Activated CD8-positive, alpha-beta memory T cell treated with anti-CD3 and anti-CD28 coated beads for 48 hours (primary cell): Measurements from ENCODE around the gene NME9.

Experiments
- DNase-seq, 3 experiments: peaks; one replicate each; pipeline ENCODE4 v3.0.0-alpha.2; 2020; ENCODE audit warnings: low read depth in 2 of 3, low spot score in 2 of 3

The NME9 gene

DNA sequence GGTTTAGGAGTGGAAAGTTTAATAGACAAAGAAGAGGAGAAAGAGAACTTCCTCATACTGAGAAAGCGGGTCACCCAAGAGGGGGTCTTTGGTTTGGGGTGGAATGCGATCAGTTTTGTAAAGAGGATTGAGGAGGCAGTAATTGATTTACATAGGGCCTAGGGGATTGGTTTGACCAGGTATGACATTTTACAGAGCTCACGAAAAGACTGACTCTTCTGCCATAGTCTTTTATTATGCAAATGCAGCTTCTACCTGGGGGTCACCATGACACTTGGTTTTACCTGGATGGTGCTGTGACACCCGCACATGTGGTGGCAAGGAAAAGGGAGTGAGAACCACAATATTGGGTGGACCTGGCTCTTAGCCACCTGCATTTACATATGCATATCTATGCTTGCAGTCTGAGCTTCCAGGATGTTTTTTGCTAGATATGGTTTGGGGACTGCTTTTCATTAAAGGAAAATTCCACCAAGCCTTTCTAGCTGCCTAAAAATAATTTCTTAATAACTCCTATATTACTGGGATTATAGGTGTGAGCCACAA lies 6.9 kb upstream of the NME9 start:
- no peak for DNase-seq

DNA sequence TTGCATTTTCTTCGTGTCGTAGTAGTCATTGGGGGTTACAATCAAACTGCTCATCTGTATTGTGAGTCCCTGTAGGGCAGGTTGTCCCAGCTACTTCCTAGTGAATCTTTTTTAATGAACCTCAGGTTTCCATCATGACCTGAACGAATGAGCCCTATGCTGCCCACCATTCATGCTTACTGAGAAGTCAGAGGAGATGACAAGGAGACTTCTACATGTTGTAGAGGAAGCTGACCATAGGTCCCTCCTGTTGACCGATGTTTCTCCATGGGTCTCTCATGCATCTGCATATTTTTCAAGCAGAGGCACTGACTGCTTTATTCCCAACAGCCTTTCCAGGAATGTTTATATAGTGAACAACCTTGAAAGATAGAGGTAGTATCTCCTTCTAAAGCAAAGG lies 5.0 kb upstream of the NME9 start:
- no peak for DNase-seq

DNA sequence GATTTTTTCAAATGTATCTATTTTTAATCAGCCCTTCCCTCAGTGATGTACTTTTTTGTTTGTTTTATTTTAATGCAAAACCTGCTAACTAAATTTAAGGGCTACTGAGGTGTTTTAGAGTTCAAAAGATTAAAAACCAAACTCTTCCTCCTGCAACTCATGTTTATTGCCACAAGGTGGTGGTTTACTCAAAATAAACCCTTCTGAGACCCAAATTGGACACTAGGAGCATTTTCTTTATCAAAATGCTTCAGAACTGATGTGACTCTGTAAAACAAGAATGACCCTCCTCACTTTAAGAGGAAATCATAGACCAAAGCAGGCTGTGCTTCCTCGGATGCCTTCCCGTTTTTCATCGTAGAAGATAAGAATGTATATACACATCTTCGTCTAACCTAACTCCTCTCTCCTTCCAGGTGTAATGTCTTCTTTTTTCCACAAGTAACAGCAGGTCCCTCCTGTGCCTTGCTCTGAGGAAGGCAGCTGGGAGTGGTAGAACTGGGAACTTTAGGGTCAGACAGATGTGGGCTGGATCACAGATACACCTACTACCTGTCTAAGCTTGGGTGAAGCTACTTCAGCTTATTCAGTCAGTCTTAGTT lies 2.9 kb upstream of the NME9 start:
- DNase-seq: no peak

DNA sequence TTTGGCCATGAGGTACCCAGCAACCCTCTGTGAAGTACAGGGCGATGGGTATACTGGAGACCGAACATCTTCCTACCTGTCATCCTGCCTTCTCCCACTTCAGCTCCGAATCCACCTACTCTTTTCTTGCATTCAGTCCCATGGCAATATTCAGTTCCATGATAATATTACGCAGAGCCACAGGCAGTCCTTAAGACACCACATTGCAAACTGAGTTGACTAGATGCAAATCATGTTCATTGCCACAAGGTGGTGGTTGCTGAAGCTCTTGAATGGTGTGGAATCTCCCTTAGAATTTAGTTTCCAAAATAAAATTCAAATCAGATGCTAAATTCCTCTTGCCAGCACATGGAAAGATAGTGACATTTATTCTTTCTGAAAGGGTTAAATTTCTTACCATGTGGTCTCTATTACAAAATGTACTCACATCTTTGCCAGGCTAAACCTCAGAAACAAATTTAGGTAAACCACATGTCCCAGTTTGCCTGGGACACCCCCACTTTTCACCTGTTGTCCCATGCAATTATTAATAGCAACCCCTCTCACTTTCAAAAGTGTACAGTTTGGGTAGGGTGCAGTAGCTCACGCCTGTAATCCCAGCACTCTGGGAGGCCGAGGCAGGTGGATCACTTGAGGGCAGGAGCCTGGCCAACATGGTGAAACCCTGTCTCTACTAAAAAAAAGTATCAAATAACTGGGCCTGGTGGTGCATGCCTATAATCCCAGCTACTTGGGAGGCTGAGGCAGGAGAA lies 1.7 kb upstream of the NME9 start:
- DNase-seq: no peak

DNA sequence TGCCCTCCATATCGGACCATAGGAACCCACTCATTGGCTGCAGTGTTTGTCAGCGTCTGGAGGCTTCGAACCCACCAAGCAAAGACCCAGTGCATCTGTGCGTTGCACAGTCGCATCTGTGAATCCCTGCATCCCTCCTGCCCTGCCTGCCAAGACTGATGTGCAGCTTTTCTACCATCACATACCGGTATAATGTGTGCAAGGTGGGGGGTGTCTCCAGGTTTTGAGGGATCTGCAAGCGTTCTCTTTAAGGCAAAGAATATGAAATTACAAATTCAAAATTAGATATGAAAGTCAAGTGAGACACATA lies 288 bp upstream of the NME9 start:
- no peak for DNase-seq

DNA sequence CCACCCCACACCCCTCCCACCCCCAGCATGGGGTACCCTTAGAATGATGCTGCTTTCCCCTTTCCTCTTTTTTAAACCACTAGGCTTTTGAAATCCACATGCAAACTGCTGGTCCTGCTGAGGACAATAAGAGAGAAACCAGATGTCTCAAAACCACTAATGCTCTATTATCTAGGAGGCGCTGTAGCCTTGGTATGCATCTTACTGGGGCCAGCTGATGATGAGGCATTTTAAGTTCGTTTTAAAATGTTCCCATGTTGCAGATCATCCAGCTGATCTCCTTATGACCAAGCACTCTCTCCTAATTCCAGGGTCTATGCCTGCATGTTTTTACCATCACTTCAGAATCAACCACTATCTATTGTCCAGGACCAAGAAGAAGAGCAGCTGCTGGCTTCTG lies 1.3 kb downstream of the NME9 start:
- DNase-seq: no peak

DNA sequence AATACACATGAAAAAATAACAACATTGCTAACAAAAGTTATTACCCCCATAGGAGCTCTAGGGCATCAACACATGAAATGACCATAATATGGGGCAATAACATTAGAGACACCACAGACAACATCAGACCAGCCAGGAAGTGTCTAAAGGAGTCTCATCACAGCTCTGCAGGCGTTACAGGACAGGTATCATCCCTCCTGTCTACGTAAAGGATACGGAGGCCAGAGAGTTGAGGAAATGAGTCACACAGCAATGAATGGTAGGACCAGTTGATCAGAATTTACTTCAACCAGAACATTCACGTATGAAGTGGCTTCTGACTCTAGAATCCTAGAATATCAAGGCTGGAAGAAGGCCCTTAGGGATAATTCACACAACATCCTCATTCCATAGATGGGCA lies 1.8 kb downstream of the NME9 start:
- no peak for DNase-seq

DNA sequence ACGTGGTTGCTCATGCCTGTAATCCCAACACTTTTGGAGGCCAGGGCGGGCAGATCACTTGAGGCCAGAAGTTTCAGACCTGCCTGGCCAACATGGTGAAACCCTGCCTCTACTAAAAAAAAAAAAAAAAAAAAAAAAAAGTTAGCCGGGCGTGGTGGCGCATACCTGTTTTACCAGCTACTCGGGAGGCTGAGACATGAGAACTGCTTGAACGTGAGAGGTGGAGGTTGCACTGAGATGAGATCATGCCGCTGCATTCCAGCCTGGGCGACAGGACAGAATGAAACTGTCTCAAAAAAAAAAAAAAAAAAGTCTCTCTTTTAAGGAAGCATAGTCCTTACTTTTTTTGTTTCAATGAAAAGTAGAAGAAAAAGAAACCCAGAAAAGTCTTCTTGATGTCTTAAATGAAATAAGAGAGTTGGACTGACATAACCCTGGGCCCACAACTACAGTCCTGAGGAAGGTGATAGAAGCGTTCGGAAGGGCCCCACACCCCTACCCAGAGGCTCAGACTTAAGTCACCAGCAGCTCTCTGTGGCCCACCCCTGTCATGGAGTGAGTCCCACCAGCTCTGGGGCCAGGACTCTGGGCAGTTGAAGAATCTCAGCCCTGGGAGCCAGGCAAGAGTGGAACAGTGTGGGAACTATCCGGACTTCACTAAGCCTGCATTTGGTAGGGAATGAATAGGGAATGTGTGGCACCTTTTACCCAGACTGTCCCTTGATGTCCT lies 2.6 kb downstream of the NME9 start:
- no peak for DNase-seq

DNA sequence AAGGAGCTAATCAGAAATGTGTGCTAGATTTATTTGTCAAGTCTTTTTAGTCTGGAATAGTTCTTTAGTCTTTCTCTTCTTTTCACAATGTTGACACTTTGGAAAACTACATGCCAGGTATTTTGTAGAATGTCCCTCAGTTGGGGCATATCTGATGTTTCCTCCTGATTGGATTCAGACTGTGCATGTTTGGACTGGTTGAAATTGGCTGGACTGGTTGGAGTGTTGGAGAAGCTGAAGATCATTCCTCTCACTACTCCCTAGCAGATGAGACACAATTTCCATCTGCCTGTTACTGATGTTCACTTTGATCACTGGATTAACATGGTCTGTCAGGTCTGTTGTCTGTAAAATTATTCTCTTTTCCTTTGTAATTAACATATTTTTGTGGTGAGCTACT lies 3.7 kb downstream of the NME9 start:
- no peak for DNase-seq

DNA sequence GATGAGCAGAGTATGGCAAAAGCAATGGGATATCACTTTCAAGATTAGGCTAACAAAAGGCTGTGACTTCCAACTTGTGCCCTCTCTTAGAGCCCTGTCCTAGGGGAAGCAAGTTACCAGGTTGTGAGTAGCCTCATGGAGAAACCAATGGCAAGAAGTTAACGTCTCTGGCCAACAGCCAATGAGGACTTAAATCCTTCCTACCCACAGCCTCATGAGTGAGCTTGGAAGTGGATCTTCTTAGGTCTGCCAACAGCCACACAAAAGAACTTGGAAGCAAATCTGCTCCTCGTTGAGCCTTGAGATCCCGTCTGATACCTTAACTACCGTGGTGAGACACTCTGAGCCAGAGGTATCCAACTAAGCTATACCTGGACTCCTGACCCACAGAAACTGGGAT lies 5.7 kb downstream of the NME9 start:
- DNase-seq: no peak

DNA sequence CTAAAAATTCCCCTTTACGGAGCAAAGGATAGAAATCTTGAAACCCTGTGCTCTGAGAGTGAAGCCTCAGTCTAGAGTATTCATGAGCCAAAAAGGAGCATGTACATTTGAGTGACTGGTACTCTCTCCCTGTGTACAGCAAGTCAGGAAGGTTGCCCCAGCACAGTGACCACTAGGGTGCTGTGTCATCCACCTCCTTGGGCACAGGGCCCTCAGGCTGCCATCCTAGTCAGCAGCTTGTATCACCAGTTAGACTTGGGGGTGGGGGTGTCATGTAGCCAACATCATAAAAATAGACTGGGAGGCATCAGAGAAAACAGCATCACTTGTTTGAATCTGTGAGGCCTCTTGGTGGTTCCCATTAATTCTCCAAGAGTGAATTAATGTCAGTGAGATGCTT lies 12.0 kb downstream of the NME9 start:
- no peak for DNase-seq

DNA sequence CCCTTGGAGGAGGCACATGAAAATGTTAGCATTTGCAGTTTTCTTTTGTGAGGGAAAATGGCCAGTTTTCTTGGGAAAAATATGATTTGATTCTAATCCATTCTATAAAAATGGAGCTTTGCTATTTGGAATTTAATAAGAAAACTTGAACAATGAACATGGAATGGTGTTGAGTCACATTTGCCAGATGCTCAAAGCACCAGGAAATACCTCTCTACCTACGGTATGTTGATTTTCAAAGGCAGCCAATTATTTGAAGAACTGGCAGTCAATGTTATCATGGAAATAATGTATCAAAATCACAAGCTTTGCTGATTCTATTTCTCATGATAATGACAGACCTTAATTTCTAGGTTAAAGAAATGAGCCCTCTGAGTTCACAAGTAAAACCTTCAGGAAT lies 14.9 kb downstream of the NME9 start:
- no peak for DNase-seq

DNA sequence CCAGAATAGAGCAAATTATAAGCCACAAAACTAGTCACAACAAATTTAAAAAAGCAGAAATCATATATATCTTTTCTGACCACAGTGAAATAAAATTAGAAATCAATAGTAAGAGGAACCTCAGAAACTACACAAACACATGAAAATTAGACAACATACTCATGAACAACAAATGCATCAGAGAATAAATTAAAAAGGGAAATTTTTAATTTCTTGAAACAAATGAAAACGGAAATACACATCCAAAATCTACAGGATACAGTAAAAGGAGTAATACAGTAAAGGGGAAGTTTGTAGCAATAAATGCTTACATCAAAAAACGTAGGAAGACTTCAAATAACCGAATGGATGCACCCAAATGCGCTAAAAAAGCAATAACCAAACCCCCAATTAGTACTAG lies 19.2 kb downstream of the NME9 start:
- no peak for DNase-seq

DNA sequence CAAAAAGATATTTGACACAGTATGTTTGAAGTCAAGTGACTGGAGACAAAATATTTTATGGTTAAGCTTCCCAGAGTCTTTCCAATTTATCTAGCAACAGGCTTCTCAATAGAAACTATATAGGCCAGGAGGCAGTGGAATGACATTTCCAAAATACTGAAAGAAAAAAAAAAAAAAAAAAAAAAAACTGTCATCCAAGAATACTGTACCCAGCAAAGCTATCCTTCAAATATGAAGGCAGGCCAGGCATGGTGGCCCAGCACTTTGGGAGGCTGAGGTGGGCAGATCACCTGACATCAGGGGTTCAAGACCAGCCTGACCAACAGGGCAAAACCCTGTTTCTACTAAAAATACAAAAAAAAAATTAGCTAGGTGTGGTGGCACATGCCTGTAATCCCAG lies 20.9 kb downstream of the NME9 start:
- DNase-seq: no peak

DNA sequence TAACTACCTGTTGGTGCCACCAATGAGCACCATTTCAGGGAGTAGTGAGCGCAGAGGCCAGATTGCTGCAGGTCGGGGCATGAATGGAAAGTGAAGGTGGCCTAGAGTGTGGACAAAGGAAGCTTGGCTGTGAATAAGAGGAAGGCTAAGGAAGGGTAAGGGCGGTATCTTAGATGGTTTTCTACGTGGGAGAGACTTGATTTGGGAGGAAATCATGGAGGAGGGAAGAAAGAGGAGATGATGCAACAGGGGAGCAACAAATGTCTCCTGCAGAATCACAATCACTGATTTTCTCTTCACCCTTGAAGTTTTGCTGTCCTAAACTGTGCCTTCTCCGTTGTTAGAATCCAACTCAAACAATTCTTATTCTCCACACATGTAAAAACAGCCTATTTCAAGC lies 21.8 kb downstream of the NME9 start:
- DNase-seq: no peak

DNA sequence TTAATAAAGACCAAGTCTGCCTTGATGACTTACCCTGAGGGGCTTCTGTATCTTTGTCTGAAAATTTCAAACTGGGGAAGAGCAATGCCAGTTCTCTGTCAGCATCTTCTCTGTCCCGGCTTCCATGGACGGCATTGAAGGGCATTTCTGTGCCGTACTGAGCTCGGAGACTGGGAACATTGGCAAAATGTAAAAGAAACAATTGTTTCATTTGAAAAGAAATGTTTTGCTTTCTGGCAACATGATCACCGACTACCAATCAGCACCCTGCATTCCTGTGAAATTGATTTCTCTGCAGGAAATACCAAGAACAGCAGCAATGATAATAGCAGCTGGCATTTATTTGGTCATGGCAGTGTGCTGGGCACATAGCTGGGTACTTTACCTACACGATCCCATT lies 26.2 kb downstream of the NME9 start:
- no peak for DNase-seq

DNA sequence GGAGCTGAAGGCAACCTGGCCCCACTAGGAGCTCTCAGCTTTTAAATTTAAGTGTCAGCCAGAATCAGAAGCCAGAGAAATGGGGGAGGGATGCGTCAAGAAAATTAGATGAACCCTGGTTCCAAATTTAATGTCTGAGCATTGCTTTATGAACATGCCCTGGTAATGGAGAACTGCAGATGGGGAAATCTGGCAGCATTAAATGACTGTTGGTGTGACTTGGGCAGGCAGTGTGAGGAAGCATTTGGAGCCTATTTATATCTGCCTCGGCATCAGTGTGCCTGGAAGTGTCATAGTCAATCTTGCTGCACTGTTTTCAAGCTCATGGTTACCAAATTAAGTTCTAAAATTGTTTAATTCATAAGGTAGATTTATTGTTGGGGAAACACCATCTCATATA lies 29.0 kb downstream of the NME9 start:
- DNase-seq: no peak

DNA sequence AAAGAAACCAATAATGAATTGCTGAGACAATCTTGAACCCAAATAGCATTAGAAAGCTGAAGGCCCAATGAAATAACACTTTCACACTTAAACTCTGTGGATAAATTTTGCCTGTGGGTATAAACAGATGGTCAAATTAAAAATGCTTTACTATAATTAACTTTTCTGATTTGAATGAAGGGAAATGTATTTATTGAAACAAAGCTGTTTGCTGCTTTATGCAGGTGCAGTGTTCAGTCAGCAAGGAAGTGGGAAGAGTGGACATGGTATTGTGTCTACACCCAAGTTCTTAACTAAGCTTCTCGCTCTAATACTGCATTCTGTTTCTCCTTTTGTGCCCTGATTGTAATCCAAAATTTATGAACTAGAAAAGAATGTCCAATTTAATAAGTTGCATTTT lies 31.8 kb downstream of the NME9 start:
- no peak for DNase-seq

DNA sequence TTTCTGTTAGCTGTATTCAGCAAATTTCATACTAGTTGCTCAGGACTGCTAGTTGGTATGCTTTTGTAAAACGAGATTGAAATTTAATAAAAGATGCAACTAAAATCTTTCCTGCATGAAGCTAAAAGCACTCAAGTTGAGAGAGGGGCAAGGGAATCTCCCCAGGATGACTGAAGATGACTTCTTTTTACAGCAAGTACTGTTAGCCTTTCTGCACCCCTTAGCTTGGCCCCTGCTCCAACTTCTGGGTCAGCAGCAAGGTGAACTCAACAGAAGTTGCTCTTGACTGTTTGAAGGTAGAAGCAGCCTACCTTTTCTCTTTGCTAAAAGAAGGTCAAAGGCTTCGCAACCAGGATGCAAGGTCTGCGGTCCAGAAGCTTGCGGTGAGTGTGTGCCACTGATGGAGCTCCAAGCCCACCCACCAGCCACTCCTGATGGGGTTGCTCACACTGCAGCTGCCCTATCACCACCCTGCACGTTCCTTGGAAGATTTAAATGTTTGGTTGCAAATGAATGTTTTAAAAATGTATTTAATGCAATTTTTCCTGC lies 32.5 kb downstream of the NME9 start:
- DNase-seq: no peak

DNA sequence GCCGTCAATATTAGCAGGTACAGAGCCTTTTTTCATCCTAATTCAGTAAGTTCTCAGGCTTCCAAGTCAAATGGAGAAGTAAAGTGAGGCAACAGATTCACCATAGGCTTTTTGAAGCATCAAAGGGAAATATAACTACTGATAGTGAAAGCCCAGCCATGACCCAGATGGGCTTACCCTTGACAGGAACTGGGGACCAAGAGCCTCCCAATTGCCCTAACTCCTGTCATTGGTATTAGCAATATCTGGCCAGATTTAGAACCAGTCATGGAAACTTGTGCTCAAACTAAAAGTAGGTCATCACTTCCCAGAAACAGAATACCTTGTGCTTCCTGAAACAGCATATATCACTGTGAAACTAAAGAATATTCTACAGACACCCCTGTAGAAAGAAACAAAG lies 33.0 kb downstream of the NME9 start:
- no peak for DNase-seq

DNA sequence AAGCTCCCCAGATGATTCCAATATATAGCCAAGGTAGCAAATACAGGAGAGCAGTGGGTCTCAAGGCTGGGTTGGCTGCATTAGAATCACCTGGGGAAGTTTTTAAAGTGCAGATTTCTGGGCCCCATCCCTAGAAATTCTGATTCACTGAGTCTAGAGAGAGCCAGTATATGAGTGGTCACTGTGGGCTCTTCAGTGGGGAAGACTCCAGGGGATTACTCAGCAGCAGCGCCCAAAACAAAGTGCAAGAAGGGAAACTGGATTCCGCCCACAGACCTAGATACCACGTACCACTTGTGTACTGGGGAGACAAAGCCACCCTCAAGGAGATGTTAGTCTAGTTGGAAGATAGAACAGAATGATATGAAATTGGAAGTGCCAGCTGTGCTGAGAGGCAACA lies 40.0 kb downstream of the NME9 start:
- DNase-seq: no peak

DNA sequence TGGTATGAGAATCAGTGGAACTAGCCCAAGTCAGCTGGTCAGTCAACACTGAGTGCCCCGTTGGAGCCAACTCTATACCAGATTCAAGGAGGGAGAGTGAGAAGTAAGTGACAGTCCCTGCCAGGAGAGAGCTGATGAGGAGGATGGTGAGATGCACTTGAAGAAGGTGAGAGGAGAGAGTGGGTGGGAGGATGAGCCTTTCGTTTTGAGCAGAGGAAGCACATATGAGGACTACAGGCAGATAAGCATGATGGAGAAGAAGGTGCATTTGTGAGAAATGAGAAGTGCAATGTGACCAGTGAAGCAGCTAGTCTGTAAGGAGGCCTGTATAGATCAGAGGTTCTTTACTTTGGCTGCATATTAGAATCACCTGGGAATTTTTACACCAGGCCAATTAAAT lies 40.4 kb downstream of the NME9 start:
- DNase-seq: no peak
